Activated CD4-positive, alpha-beta T cell treated with anti-CD3 and anti-CD28 coated beads, Interleukin-2, amount 50 U/mL, for 16 hours (primary cell): Measurements from ENCODE around the gene ZNF740.
"Not testable (repeated sequence)": the region's sequence is repeated elsewhere in the genome, so short reads cannot be mapped to it uniquely, and the experiment has no call there.

ENCODE experiments used
- DNase-seq: peaks from one replicate; pipeline ENCODE4 v3.0.0-alpha.2; 2020

The ZNF740 gene

DNA sequence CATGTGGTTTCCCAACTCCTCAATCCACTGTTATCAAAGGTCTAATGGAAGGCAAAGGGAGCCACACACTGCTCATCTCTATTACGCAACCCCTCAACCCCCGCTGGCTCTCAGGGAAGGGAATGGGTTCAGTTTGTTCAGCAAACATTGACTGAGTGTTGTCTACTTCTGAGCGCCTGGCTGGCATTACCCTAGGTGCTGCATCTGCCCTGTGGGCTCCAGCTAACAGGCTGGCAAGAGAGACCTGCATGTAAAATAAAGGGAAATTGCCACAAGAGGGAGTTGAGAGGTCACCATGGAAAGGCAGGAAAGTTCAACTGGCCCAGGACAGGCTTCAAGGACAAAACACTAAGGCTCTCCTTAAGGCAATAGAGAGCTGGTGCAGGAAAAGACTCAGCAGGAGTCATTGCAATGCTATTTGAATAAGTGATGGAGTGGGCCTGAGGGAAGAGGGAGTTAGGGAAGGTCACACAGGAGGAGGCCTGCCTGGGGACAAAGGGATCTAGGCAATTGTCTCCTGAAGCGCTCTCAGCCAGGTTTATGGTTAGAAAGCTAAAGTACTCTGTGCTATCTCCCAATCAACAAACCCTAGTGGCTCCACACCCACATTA is 5.5 kb upstream of the ZNF740 start:
- no peak for DNase-seq

GRCh38 chr12:53176750-53177149 is 3.8 kb upstream of the ZNF740 start:
- DNase-seq = no peak

GRCh38 chr12:53177447-53177846 is 3.1 kb upstream of the ZNF740 start:
- not testable (repeated sequence) for DNase-seq

GRCh38 chr12:53178803-53179202 is 1.7 kb upstream of the ZNF740 start:
- not testable (repeated sequence) for DNase-seq

- DNase-seq = no peak
These were observed 769 bp upstream of the ZNF740 start for GRCh38 chr12:53179687-53180219.

GRCh38 chr12:53180931-53181645 is 566 bp downstream of the ZNF740 start:
- peak; percentile 84 for DNase-seq

DNA sequence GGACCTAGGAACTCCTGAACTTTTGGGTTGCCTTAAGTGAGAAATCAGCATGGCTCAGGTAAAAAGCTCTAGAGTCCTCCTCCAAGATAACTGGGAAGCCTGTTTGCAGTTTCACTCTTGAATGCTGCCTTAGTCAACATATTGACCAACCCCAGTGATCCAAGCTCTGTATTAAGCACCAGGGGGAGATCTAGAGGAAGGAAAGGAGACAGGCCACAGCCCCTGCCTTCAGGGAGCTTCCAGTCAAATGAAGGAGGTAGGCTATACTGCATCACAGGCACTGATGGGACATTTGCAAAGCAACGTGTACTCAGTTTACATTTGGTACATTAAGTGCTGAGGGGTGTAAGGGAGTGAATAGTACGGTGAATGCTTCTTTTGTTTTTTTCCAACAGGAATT is 1.4 kb downstream of the ZNF740 start:
- DNase-seq = no peak

GRCh38 chr12:53182903-53183302 is 2.4 kb downstream of the ZNF740 start:
- no peak for DNase-seq

GRCh38 chr12:53184828-53185227 is 4.3 kb downstream of the ZNF740 start:
- DNase-seq = no peak

DNA sequence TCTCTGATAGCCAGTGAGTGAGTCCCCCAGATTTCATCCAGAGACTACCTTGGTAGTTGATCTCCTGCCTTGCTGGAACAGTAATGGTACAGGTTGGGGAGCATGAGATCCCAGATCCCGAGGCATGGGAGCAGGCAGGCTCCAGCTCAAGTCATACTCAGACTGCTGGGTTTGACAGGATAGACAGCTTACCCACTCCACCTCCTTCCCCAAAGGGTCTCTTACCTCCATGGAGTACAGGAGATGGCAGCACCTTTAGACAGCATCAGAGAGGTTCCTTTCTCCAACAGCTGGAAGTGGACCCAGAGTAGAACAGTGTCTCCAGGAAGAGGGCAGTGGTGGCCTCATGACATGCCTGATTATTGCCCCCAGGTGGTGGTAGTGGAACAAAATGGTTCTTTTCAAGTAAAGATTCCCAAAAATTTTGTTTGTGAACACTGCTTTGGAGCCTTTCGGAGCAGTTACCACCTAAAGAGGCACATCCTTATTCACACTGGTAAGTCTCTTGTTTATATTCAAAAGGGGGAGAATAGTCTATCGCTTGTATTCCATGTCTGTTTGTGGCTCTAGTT is 5.1 kb downstream of the ZNF740 start:
- DNase-seq = no peak

DNA sequence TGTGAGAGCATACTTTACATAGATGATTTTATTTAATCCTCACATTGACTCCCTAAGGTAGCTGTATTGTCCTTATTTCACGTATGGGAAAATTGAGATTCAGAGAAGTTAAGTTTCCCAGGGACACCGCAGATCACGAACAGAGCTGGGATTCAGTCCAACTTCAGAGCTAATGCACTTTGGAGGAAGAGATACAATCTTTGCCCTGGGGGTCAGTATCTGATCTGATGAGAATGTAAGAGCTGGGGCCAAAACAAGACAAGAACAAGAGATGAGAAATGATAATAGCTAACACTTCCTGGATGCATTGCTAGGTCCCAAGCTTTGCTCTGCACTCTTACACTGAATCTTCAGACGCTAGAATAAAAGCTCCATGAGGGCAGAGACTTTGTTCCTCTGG is 6.2 kb downstream of the ZNF740 start:
- no peak for DNase-seq

DNA sequence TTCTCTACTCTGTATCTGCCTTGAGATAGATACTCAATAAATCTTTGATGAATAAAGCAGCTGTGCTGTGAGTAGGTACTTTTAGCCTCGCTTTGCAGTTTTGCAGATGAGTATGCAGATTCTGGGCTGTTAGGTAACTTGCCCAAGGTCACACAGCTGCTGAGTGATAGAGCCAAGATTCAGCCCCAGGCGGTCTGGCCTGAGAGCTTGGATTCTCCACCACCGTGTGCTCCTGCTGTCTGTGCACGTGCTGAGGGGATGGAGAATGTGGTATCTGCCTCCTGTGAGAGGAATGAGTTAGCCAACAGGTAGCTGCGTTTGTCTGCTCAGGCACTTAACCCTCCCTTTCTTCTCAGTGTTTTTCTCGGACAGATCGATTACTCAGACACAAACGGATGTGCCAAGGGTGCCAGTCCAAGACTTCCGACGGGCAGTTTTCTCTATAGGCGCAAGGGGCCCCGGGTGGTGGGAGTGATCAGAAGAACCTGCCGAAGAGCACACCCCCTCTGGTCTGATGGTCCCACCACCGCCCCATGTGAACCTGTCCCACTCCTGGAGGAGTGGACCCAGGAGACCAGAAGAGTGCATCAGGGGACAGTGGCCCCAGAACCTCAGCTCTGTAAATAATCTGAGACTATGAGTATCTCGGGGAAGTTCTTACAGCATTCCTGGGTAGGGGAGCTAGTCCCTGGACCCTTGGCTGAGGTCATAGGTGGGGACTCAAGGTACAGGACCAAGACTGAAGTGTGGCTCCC is 6.8 kb downstream of the ZNF740 start:
- no peak for DNase-seq

DNA sequence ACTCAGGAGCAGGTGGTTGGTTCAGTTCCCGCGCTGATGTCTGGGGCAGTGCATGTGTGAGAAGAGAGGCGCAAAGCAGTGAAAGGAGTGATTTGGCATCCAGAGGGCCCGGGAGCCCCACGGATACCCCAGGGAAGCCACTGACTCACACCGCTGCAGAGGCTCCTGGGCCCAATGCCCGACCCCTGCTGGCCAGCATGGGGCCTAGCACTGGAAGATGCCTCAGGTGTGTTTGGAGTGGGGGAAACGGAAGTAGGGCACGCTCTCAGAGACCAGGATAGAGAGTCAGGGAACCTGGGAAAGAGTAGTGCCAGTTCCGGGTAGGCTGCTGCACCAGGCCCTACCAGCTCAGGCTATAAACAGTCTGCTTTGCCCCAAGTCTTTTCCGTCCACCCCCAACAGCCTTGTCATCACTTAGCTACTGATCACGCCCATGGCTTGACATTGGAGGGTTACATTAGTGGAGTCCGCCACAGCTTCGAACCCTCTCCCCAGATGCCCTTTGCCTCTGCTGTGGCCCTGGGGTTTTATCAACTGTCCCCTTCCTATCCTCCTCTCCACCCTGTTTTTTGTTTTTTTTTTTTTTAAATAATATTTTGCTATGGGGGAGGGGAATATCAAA is 9.7 kb downstream of the ZNF740 start:
- DNase-seq = peak; percentile 40

GRCh38 chr12:53191096-53191884 is 10.8 kb downstream of the ZNF740 start:
- no peak for DNase-seq

GRCh38 chr12:53191885-53192530 is 11.5 kb downstream of the ZNF740 start:
- DNase-seq = no peak

DNA sequence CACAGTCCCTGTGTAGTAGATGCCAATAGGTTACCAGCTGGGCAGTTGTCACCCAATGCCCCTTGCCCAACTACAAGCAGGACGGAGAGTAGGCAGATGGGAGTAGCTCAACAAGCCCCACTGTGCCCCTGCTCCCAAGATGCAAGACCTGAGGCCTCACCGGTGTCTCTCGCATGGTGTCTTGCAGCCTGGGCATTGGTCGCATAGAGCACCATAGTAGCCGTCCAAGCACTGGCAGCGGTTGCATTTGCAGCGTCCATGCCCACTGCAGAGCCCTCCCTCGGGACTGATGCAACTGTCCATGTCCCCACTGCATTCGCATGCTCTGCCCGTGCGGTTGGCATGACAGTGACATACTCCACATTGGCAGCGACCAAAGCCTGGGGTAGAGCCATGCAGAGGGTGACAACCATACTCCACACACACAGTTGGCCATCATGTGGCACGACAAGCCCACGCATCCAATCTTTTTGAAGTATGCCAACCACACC is 12.1 kb downstream of the ZNF740 start:
- no peak for DNase-seq

DNA sequence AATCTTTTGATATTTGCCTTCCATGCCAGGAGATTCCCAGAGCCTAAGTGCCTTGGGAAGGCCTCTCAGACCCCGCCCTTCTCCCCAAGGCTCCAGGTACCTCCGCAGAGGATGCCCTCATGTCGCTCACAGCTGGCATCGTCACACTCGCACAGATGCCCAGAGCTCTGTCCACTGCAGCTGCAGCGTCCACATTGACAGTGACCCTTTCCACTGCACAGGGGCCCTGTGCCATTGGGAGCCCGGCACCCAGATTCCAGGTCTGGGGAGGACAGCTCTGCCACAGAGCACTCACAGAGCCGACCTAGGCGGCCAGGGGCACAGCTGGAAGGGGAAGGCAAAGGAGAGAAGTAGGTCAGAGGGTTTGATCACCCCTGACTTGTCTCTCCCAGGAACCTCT is 12.5 kb downstream of the ZNF740 start:
- no peak for DNase-seq

GRCh38 chr12:53193985-53194716 is 13.6 kb downstream of the ZNF740 start:
- no peak for DNase-seq

- DNase-seq = no peak
These were observed 14.5 kb downstream of the ZNF740 start for GRCh38 chr12:53194973-53195372.
